Small intestine (tissue), 7 donors: ENCODE data around the gene PARD3. TPM values are rescaled to one million over a fixed set of nuclear protein-coding genes. Genes with fewer than 3 reads are reported as not detected.

Experiments
- DNase-seq, 2 donors: peaks; one replicate each; pipeline versions ENCODE4 v3.0.0 to v3.0.0-alpha.2; 2013
- FAIRE-seq: peaks from 2 replicates; lab custom pipeline; 2012; peaks lifted over from hg19 to GRCh38; lab: Jason Lieb, UNC
- H3K27ac ChIP-seq, 3 donors: one replicate each; pipeline ENCODE4 v1.5.1; 2013; ENCODE audit warnings: low read length in 2 of 3, mild to moderate bottlenecking in 2 of 3, control low read depth in 1 of 3, inconsistent platforms in 1 of 3, low read depth in 1 of 3, moderate library complexity in 1 of 3
- H3K27me3 ChIP-seq, 3 donors: one replicate each; pipeline ENCODE4 v1.6.1; 2013; ENCODE audit warnings: low read length in 3 of 3, inconsistent platforms in 1 of 3; ENCODE audit not compliant: control insufficient read depth in 3 of 3, insufficient read depth in 3 of 3
- H3K36me3 ChIP-seq, 3 donors: one replicate each; pipeline ENCODE4 v1.6.1; 2013; ENCODE audit warnings: low read length in 3 of 3, inconsistent platforms in 1 of 3, low read depth in 1 of 3, mild to moderate bottlenecking in 1 of 3, moderate library complexity in 1 of 3; ENCODE audit not compliant: control insufficient read depth in 3 of 3, insufficient read depth in 2 of 3
- H3K4me1 ChIP-seq, 3 donors: one replicate each; pipeline ENCODE4 v1.6.1; 2013; ENCODE audit warnings: low read length in 2 of 3, inconsistent platforms in 1 of 3, low read depth in 1 of 3, mild to moderate bottlenecking in 1 of 3, moderate library complexity in 1 of 3; ENCODE audit not compliant: control insufficient read depth in 3 of 3, insufficient read depth in 2 of 3
- H3K4me3 ChIP-seq, 3 donors: one replicate each; pipeline ENCODE4 v1.5.1; 2013; ENCODE audit warnings: low read length in 3 of 3, control low read depth in 1 of 3, inconsistent platforms in 1 of 3, low read depth in 1 of 3, mild to moderate bottlenecking in 1 of 3, moderate library complexity in 1 of 3
- H3K9me3 ChIP-seq, 2 donors: one replicate each; pipeline ENCODE4 v1.6.1; 2013; ENCODE audit warnings: low read depth in 1 of 2, low read length in 1 of 2; ENCODE audit not compliant: control insufficient read depth in 2 of 2, insufficient read depth in 1 of 2
- WGBS, 3 donors: extraction: QIAGEN DNeasy Blood & Tissue Kit; methylation state at CpG; one replicate each; pipeline ENCODE4 v1.1.7; 2013; 5-methylcytosine and 5-hydroxymethylcytosine counted together
- polyA plus RNA-seq, 4 donors: library from polyadenylated mRNA; stranded (reverse) in 3 of 4; unstranded in 1 of 4; fragments of 200-250 nt in 3 of 4; fragments of 120-200 nt in 1 of 4; gene quantifications; one replicate each; pipeline versions ENCODE4 v1.2.1 to v1.2.3, GENCODE V29; 2013
- donor health status: healthy with polysubstance abuse.
- donor health status: control.
- donor health status: control.
- donor health status: Bipolar disorder and iron deficiency.
- donor health status: healthy.

PARD3 gene
- polyA plus RNA-seq, 4 donors = 14.3 to 24.3 (median 15.5) TPM

DNA sequence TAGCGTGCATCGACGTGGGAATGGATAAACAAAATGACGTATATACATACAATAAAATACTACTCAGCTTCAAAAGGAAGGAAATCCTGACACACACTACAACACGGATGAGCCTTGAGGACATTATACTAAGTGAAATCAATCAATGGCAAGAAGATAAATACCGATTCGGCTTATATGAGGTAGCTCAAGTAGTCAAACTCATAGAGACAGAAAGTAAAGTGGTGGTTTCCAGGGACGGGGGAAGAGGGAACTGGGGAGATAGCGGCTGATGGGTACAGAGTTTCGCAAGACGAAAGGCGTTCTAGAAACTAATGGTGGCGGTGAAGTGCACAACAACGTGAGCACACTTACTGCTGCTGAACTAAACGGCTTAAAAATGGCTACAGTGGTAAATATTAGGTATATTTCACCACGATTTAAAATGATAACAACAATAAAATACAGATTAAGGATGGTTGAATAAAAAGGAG is 516.7 kb downstream of the PARD3 start:
- H3K27me3 ChIP-seq = no peaks in the 10 kb centered on the region
- H3K27ac ChIP-seq = no peak overlapping the region
- no peak for FAIRE-seq
- no peak overlapping the region for H3K4me3 ChIP-seq
- no peak for DNase-seq
- peaks cover 0 to 15% (median 2%) of the 10 kb centered on the region in 3 donors for H3K4me1 ChIP-seq
- no peaks in the 10 kb centered on the region for H3K9me3 ChIP-seq
- WGBS, 3 donors = 81 to 88% (median 88%) methylated on average over 16 of the region's 16 CpGs
- no peaks in the 10 kb centered on the region for H3K36me3 ChIP-seq

- FAIRE-seq (no peak), DNase-seq (peak; percentile 70 to 81)
- 57 to 72% (median 59%) methylated on average over 6 of the region's 6 CpGs for WGBS, 3 donors
- Histone ChIP-seq H3K27ac (no peak overlapping the region), H3K4me3 (no peak overlapping the region), H3K4me1 (peaks cover 0 to 15% (median 2%) of the 10 kb centered on the region in 3 donors), H3K27me3 (no peaks in the 10 kb centered on the region), H3K9me3 (no peaks in the 10 kb centered on the region), H3K36me3 (no peaks in the 10 kb centered on the region)
These were observed 517.4 kb downstream of the PARD3 start for GRCh38 chr10:34297541-34298345.

GRCh38 chr10:34295142-34295548 is 520.0 kb downstream of the PARD3 start:
- Histone ChIP-seq H3K9me3 (no peaks in the 10 kb centered on the region), H3K4me3 (no peak overlapping the region), H3K4me1 (peaks cover 2 to 15% (median 3%) of the 10 kb centered on the region in 3 donors), H3K36me3 (no peaks in the 10 kb centered on the region), H3K27ac (peak overlapping the region in 1 of 3 donors; percentile 79), H3K27me3 (no peaks in the 10 kb centered on the region)
- no peak for FAIRE-seq
- 63 to 86% (median 84%) methylated on average over 6 of the region's 6 CpGs for WGBS, 3 donors
- peak in 1 of 2 donors; percentile 7 for DNase-seq

DNA sequence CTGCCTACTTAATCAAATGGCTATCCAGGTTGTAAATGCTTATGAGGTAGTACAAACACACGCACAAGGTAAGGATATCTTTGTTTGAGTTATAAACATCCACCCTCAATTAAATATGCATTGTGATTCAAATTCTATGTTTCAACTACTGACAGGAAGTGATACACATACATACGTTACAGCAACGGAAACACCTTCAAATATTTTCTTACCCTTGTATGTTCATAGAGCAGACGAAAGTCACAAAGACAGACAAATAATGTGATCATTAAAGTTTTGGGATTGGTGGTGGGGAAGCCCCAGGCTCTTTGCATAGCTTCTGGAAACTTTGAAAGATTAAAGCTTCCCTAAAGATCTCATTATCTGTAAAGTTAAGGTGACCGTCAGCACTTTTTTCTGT is 521.0 kb downstream of the PARD3 start:
- H3K9me3 ChIP-seq = no peaks in the 10 kb centered on the region
- no peak overlapping the region for H3K4me3 ChIP-seq
- 68 to 81% (median 75%) methylated on average over 5 of the region's 5 CpGs for WGBS, 3 donors
- no peaks in the 10 kb centered on the region for H3K27me3 ChIP-seq
- H3K4me1 ChIP-seq = peaks cover 2 to 15% (median 3%) of the 10 kb centered on the region in 3 donors
- no peaks in the 10 kb centered on the region for H3K36me3 ChIP-seq
- DNase-seq = peak; percentile 10 to 48
- no peak overlapping the region for H3K27ac ChIP-seq
- FAIRE-seq = no peak

- no peak for FAIRE-seq
- 87 to 96% (median 90%) methylated on average over 2 of the region's 2 CpGs for WGBS, 3 donors
- DNase-seq = no peak
- no peaks in the 10 kb centered on the region for H3K27me3 ChIP-seq
- peaks cover 0 to 3% (median 3%) of the 10 kb centered on the region in 3 donors for H3K4me1 ChIP-seq
- no peak overlapping the region for H3K27ac ChIP-seq
- no peak overlapping the region for H3K4me3 ChIP-seq
- no peaks in the 10 kb centered on the region for H3K36me3 ChIP-seq
- no peaks in the 10 kb centered on the region for H3K9me3 ChIP-seq
These were observed 522.4 kb downstream of the PARD3 start for GRCh38 chr10:34292675-34293074.

GRCh38 chr10:34292194-34292565 is 522.9 kb downstream of the PARD3 start:
- Histone ChIP-seq H3K9me3 (no peaks in the 10 kb centered on the region), H3K27me3 (no peaks in the 10 kb centered on the region), H3K4me3 (no peak overlapping the region), H3K27ac (no peak overlapping the region), H3K36me3 (no peaks in the 10 kb centered on the region), H3K4me1 (peaks cover 0 to 3% (median 0%) of the 10 kb centered on the region in 3 donors)
- 80% methylated on average over 4 of the region's 4 CpGs for WGBS, 3 donors
- DNase-seq (no peak), FAIRE-seq (no peak)

DNA sequence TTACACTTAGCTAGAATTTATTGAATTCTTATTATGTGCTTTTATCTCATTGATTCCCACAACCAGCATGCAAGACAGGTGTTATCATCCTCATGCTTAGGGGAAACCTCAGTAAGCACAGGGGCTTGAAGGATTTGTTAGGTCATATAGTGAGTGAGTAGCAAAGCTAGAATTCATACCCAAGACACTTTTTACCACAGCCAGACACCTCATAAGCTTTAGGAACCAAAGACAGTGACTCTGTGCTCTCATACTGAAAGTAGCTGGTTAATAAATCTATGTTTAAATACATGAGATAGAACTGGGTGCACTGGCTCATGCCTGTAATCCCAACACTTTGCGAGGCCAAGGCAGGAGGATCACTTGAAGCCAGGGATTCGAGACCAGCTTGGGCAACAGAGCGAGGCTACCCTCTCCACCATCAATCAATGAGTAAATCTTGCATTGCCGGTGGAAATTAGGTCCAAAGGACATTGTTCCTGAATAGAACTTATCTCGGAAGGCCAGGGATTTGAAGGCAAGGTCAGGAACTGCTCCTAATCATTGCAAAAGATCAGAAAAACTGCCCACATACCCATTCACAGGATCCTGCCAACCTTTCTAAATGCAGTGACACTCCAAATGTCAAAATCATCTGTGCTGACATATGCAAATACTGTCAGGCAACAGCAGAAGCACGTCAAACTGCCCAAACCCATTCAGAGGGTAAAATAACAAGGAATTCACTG is 523.5 kb downstream of the PARD3 start:
- Histone ChIP-seq H3K9me3 (no peaks in the 10 kb centered on the region), H3K27me3 (no peaks in the 10 kb centered on the region)
- no peak for FAIRE-seq

GRCh38 chr10:34290412-34291081 is 524.5 kb downstream of the PARD3 start:
- FAIRE-seq (no peak), DNase-seq (no peak)
- H3K27me3 ChIP-seq = no peaks in the 10 kb centered on the region
- no peaks in the 10 kb centered on the region for H3K9me3 ChIP-seq
- H3K36me3 ChIP-seq = no peaks in the 10 kb centered on the region
- WGBS, 3 donors = 95 to 98% (median 96%) methylated on average over 2 of the region's 2 CpGs
- H3K4me1 ChIP-seq = peaks cover 0 to 3% (median 0%) of the 10 kb centered on the region in 3 donors
- no peak overlapping the region for H3K27ac ChIP-seq
- no peak overlapping the region for H3K4me3 ChIP-seq

More for the DNA sequence above, 523.5 kb downstream of the PARD3 start:
- peak overlapping the region in 1 of 3 donors; percentile 1 for H3K27ac ChIP-seq
- no peak for DNase-seq
- no peaks in the 10 kb centered on the region for H3K36me3 ChIP-seq
- H3K4me1 ChIP-seq = peaks cover 0 to 3% (median 0%) of the 10 kb centered on the region in 3 donors
- 56 to 80% (median 58%) methylated on average over 6 of the region's 6 CpGs for WGBS, 3 donors
- no peak overlapping the region for H3K4me3 ChIP-seq
